ENCODE results near the gene MOB3A. TPM values are rescaled to one million over a fixed set of nuclear protein-coding genes. Genes with fewer than 3 reads are reported as not detected.

The MOB3A gene
- total and polyA plus RNA-seq, 2 of the 13 experiments (the other 11 are each of a cell fraction or from before 2014, with no cell fraction given) = 3.5 to 17.8 TPM

DNA sequence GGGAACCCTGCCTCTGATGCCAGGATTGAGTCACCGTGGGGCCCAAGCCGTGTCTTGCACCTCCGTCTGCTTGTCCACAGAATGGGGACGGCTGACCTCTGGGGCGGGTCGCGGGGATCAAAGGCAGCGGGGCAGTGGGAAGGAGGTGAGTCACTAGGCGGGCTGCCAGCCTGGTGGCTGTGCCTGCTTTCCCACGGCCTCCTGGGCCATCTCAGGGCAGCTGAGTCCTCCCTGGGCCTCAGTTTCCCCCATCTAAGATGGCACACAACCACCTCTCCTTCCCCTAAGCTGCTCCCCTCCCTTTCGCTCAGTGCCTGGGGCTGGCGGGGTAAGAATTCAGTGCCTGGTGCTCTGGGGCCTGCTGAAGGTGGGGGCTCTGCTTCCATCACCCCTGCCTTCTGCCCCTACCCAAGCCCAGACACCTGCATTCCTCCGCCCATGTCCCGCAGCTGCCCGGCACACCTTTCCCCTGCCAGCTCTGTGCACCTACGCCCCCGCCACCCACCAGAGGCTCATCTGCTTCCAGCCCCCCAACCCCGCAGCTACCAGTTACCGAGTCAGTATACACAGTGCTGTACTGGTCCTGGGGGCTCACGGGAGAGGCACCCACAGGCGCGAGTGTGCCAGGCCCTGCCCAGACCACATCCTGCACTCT is 48.5 kb downstream of the MOB3A start:
- 74% methylated on average over 19 of the region's 22 CpGs for WGBS (ENCODE audit: low lambda C conversion rate)
- no peaks in the 10 kb centered on the region for H3K9me3 ChIP-seq (ENCODE audit: low read length)
- H3K27me3 ChIP-seq (ENCODE audit: control insufficient read depth in 1 of 2, insufficient read depth in 2 of 2, low read length in 2 of 2) = no peaks in the 10 kb centered on the region
- no peak for FAIRE-seq
- CTCF ChIA-PET (ENCODE audit: low intra/inter-chr PET ratio, low total read pairs) = no interaction called here
- DNase-seq (ENCODE audit: low spot score) = no peak
- H3K79me2 ChIP-seq (ENCODE audit: insufficient read depth, low read length) = peaks cover 34% of the 10 kb centered on the region
- no peak overlapping the region for H3K9ac ChIP-seq (ENCODE audit: insufficient read depth, low read depth, low read length)
- peaks cover 46% of the 10 kb centered on the region for H3K4me1 ChIP-seq (ENCODE audit: insufficient read depth, low read length)
- no TSS peak for BruUV-seq (replicated peaks)
- in situ Hi-C loops (cut with HindIII; ENCODE audit: extremely low pct_ligation_motif_present, low pct_unique_long_range_greater_than_20kb) = no loop called here
- no peak overlapping the region for H3K27ac ChIP-seq (ENCODE audit: extremely low read length, insufficient read depth, low read length)
- POLR2A ChIA-PET = interaction anchor here (1.0 to 1.8 kb wide), 4 partner anchors 8 to 14 kb away, joined by 3 to 9 read pairs (median 6); no protein-coding TSS in a partner anchor
- H2AFZ ChIP-seq (ENCODE audit: low read length) = no peak overlapping the region
- ATAC-seq = no peak
- H3K36me3 ChIP-seq (replicated peaks in 1 of 2; ENCODE audit: control insufficient read depth in 1 of 2, insufficient read depth in 2 of 2, low read length in 2 of 2) = peaks cover 8 to 28% of the 10 kb centered on the region in 2 experiments
- H4K20me1 ChIP-seq (ENCODE audit: insufficient read depth, low read length) = peaks cover 47% of the 10 kb centered on the region
- peak overlapping the region; percentile 88; the same call in 1 of the 2 replicates for H3K4me2 ChIP-seq (ENCODE audit: low read depth, low read length)
- intact Hi-C loops (cut with micrococcal nuclease; ENCODE audit: unreplicated experiment) = no loop called here
- H3K4me3 ChIP-seq (replicated peaks in 1 of 3; ENCODE audit: insufficient read depth in 1 of 3, low read depth in 2 of 3, low read length in 3 of 3) = peak overlapping the region in 1 of 3 experiments; percentile 92; a peak in 1 of 6 replicates
- TF ChIP-seq, protein P1, sequence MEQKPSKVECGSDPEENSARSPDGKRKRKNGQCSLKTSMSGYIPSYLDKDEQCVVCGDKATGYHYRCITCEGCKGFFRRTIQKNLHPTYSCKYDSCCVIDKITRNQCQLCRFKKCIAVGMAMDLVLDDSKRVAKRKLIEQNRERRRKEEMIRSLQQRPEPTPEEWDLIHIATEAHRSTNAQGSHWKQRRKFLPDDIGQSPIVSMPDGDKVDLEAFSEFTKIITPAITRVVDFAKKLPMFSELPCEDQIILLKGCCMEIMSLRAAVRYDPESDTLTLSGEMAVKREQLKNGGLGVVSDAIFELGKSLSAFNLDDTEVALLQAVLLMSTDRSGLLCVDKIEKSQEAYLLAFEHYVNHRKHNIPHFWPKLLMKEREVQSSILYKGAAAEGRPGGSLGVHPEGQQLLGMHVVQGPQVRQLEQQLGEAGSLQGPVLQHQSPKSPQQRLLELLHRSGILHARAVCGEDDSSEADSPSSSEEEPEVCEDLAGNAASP (CRISPR knock-in tag; IDR thresholded peaks at IDR 0.05; ENCODE audit: borderline replicate concordance) = peak; percentile 53; the same call in 1 of the 2 replicates
- TF ChIP-seq MTA1 (CRISPR knock-in tag; IDR thresholded peaks at IDR 0.05; ENCODE audit: borderline replicate concordance) (peak; percentile 58; the same call in 1 of the 2 replicates), FOSL2 (CRISPR knock-in tag; IDR thresholded peaks at IDR 0.05) (peak; percentile 96), GTF2F1 (IDR thresholded peaks at IDR 0.05; ENCODE audit: low read length) (no peak), CBX5 (CRISPR knock-in tag; IDR thresholded peaks at IDR 0.05; ENCODE audit: borderline replicate concordance) (no peak), ZNF687 (CRISPR knock-in tag; IDR thresholded peaks at IDR 0.05) (peak; percentile 57), KDM5B (CRISPR knock-in tag; IDR thresholded peaks at IDR 0.05; ENCODE audit: borderline replicate concordance) (no peak), SKIL (CRISPR knock-in tag; IDR thresholded peaks at IDR 0.05; ENCODE audit: borderline replicate concordance) (peak; percentile 58; the same call in 1 of the 2 replicates), KDM6A (CRISPR knock-in tag; IDR thresholded peaks at IDR 0.05; ENCODE audit: low read depth) (no peak), ESRRA (CRISPR knock-in tag; IDR thresholded peaks at IDR 0.05; ENCODE audit: low read depth) (no peak), ZNF263 (CRISPR knock-in tag; IDR thresholded peaks at IDR 0.05) (0 out of 2 replicates have a peak, but pooled peaks have one; percentile 22)
- TF ChIP-seq, protein P2, sequence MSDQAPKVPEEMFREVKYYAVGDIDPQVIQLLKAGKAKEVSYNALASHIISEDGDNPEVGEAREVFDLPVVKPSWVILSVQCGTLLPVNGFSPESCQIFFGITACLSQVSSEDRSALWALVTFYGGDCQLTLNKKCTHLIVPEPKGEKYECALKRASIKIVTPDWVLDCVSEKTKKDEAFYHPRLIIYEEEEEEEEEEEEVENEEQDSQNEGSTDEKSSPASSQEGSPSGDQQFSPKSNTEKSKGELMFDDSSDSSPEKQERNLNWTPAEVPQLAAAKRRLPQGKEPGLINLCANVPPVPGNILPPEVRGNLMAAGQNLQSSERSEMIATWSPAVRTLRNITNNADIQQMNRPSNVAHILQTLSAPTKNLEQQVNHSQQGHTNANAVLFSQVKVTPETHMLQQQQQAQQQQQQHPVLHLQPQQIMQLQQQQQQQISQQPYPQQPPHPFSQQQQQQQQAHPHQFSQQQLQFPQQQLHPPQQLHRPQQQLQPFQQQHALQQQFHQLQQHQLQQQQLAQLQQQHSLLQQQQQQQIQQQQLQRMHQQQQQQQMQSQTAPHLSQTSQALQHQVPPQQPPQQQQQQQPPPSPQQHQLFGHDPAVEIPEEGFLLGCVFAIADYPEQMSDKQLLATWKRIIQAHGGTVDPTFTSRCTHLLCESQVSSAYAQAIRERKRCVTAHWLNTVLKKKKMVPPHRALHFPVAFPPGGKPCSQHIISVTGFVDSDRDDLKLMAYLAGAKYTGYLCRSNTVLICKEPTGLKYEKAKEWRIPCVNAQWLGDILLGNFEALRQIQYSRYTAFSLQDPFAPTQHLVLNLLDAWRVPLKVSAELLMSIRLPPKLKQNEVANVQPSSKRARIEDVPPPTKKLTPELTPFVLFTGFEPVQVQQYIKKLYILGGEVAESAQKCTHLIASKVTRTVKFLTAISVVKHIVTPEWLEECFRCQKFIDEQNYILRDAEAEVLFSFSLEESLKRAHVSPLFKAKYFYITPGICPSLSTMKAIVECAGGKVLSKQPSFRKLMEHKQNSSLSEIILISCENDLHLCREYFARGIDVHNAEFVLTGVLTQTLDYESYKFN (CRISPR knock-in tag; conservative IDR thresholded peaks at IDR 0.05) = 0 out of 2 replicates have a peak, but pooled peaks have one; percentile 41

Measured in HepG2 (cell line).